Heart right ventricle (tissue), 16 donors: Measurements from ENCODE around the gene GLOD4. TPM values are rescaled to one million over a fixed set of nuclear protein-coding genes. Genes with fewer than 3 reads are reported as not detected.
A peak's percentile ranks its signal among the peaks of the same experiment; 100 is the strongest.

Source experiments
- ATAC-seq, 8 donors: fragments of 200-7000 bp; cut with Tn5 transposase; one replicate each; pipeline ENCODE4 v1.9.1; 2020; ENCODE audit warnings: mild to moderate bottlenecking in 8 of 8, moderate library complexity in 8 of 8, moderate number of reproducible peaks in 1 of 8
- DNase-seq, 2 donors: peaks; one replicate each; pipeline ENCODE4 v3.0.0-alpha.2; 2020
- H3K27ac ChIP-seq, 10 donors: fragments of 200-600 bp; sonication (generic) in 2 of 10; one replicate each; pipeline versions ENCODE4 v1.5.0 to v1.8.0; 2020 to 2022; ENCODE audit warnings: mild to moderate bottlenecking in 3 of 10
- H3K27me3 ChIP-seq, 7 donors: fragments of 200-600 bp; one replicate each; pipeline ENCODE4 v1.8.0; 2021 to 2022; ENCODE audit warnings: mild to moderate bottlenecking in 2 of 7
- H3K36me3 ChIP-seq, 9 donors: fragments of 200-600 bp; sonication (generic) in 1 of 9; one replicate each; pipeline versions ENCODE4 v1.5.0 to v1.8.0; 2020 to 2022; ENCODE audit warnings: mild to moderate bottlenecking in 2 of 9
- H3K4me1 ChIP-seq, 9 donors: fragments of 200-600 bp; sonication (generic) in 1 of 9; one replicate each; pipeline versions ENCODE4 v1.5.0 to v1.8.0; 2020 to 2022; ENCODE audit warnings: mild to moderate bottlenecking in 4 of 9
- H3K4me3 ChIP-seq, 10 donors: fragments of 200-600 bp; sonication (generic) in 2 of 10; one replicate each; pipeline versions ENCODE4 v1.5.0 to v1.8.0; 2020 to 2022; ENCODE audit warnings: mild to moderate bottlenecking in 7 of 10, moderate library complexity in 2 of 10
- H3K9me3 ChIP-seq, 11 donors: fragments of 200-600 bp in 10 of 11; sonication (generic) in 2 of 11; one replicate each; pipeline versions ENCODE4 v1.5.0 to v1.8.0; 2013 to 2022; ENCODE audit warnings: mild to moderate bottlenecking in 2 of 11, control low read depth in 1 of 11, moderate library complexity in 1 of 11
- WGBS, 2 donors: extraction: QIAGEN DNeasy Blood & Tissue Kit; methylation state at CpG; one replicate each; pipeline ENCODE4 v1.1.7; 2013; ENCODE audit warnings: inconsistent platforms in 1 of 2; 5-methylcytosine and 5-hydroxymethylcytosine counted together
- intact Hi-C, 10 donors: fragments of 100-400 bp; cut with DNase I; formaldehyde crosslinking; loops; one replicate each; pipeline versions ENCODE4 v1.11.1 to v1.14.2; 2022
- polyA plus RNA-seq, 2 donors: library from polyadenylated mRNA; stranded (reverse); fragments of 200-250 nt; gene quantifications; one replicate each; pipeline ENCODE4 v1.2.3, GENCODE V29; 2013
- total RNA-seq, 10 donors: library from RNA; stranded (reverse); fragmentation: NEBNext Ultra II Directional in 3 of 10; extraction: Animal tissue kit (Norgen Biotek cat#: 25700) in 3 of 10; gene quantifications; one replicate each; pipeline versions ENCODE4 v1.2.1 to v1.2.4, GENCODE V29; 2021 to 2023
- TF ChIP-seq, protein P1 (sequence below), 9 donors: fragments of 200-600 bp; sonication (generic) in 2 of 9; IDR thresholded peaks; one replicate each; pipeline versions ENCODE4 v1.5.0 to v1.8.0; 2021 to 2022; ENCODE audit warnings: antibody characterized with exemption in 9 of 9, mild to moderate bottlenecking in 5 of 9, moderate library complexity in 1 of 9
- donor health status: Arrhythmogenic right ventricular cardiomyopathy.
- donor health status: ischemic (EF 13 %, LVEDD 7.1; RV severe dilation, severe dysfunction).
- donor health status: healthy with polysubstance abuse.
- donor health status: DM: no; HTN: yes; CAD: no.
- donor health status: DM: no; HTN: no; CAD: no.
- donor health status: ischemic (EF 25% LVEDD 6.9; RV normal size, moderate dysfunction).
- donor health status: ischemic (EF 25% LVEDD 5.7; RV mildly dilated, moderate dysfunction).
- donor health status: healthy.
- donor health status: DM: yes; HTN: yes; CAD: no.
- donor health status: Ischemic cardiomyopathy.
- donor health status: ischemic (EF 35%, LVEDD 5.7; RV mildly dilated, moderate dysfunction).
- donor health status: nonischemic (EF 11% LVEDD 7.7; RV severe dilation, severe dysfunction).
- donor health status: DM: yes; HTN: yes; CAD: no.
- donor health status: PGD.
- donor health status: ischemic (EF 29% LVEDD 5.4; RV normal size, mild dysfunction).
- donor health status: nonischemic (EF 23%, LVEDD 6.1; RV moderate dilation, normal function).

The GLOD4 gene
- total and polyA plus RNA-seq, 12 donors: 16.5 to 47.5 (median 27.6) TPM

DNA sequence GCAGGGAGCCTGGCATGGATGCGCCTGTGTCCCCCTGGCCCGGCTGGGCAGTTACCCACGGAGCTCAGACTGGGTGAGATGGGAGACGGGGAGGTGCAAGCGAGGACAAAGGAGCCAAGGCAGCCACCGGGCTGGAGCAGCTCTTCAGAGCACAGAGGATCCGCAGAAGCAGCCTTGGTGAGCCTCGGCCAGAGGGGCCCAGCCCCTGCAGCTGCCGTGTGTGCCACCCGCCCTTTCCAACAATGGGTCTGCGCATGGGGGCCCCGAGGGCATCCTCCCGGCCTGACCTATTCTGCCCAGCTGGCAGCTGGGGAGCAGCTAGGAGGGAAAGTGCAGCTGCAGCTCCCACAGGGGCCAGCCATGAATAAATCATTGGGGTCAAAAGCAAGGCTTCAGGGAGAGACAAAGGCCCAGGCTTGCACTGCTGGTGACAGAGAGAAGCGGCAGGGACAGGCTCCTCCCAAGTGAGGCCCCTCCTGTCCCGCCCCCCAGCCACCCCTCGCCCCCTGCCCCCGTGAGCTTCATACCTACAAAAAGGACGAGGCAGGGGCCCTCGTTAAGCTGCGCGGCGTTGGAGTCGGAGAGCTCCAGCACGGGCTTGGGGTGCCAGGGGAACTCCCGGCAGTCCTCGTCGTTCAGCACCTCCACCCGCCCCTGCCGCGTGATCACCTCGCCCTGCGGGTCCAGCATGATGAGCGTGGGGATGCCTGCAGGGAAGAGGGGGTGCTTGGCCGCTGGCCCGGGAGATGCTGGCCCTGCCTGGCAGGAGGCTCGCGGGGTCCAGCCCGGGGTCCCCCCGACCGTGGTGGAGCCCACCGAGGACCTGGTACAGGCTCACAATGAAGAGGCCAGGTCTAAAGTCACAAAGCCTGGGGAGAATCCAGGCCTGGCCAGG is 22.7 kb upstream of the GLOD4 start:
- Histone ChIP-seq H3K36me3 (peaks cover 0 to 44% (median 0%) of the 10 kb centered on the region in 9 donors), H3K4me1 (no peaks in the 10 kb centered on the region), H3K27me3 (no peaks in the 10 kb centered on the region), H3K27ac (no peak overlapping the region), H3K4me3 (no peak overlapping the region), H3K9me3 (no peaks in the 10 kb centered on the region)
- intact Hi-C loops: loop anchor here in 1 of 10 donors (10.0 kb wide), 1 partner anchor 70 kb away; no protein-coding TSS in a partner anchor
- WGBS, 2 donors: 92 to 94% methylated on average over 41 of the region's 41 CpGs
- TF ChIP-seq, protein P1, sequence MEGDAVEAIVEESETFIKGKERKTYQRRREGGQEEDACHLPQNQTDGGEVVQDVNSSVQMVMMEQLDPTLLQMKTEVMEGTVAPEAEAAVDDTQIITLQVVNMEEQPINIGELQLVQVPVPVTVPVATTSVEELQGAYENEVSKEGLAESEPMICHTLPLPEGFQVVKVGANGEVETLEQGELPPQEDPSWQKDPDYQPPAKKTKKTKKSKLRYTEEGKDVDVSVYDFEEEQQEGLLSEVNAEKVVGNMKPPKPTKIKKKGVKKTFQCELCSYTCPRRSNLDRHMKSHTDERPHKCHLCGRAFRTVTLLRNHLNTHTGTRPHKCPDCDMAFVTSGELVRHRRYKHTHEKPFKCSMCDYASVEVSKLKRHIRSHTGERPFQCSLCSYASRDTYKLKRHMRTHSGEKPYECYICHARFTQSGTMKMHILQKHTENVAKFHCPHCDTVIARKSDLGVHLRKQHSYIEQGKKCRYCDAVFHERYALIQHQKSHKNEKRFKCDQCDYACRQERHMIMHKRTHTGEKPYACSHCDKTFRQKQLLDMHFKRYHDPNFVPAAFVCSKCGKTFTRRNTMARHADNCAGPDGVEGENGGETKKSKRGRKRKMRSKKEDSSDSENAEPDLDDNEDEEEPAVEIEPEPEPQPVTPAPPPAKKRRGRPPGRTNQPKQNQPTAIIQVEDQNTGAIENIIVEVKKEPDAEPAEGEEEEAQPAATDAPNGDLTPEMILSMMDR (IDR thresholded peaks at IDR 0.05): no peak
- no peak for ATAC-seq
- no peak for DNase-seq

DNA sequence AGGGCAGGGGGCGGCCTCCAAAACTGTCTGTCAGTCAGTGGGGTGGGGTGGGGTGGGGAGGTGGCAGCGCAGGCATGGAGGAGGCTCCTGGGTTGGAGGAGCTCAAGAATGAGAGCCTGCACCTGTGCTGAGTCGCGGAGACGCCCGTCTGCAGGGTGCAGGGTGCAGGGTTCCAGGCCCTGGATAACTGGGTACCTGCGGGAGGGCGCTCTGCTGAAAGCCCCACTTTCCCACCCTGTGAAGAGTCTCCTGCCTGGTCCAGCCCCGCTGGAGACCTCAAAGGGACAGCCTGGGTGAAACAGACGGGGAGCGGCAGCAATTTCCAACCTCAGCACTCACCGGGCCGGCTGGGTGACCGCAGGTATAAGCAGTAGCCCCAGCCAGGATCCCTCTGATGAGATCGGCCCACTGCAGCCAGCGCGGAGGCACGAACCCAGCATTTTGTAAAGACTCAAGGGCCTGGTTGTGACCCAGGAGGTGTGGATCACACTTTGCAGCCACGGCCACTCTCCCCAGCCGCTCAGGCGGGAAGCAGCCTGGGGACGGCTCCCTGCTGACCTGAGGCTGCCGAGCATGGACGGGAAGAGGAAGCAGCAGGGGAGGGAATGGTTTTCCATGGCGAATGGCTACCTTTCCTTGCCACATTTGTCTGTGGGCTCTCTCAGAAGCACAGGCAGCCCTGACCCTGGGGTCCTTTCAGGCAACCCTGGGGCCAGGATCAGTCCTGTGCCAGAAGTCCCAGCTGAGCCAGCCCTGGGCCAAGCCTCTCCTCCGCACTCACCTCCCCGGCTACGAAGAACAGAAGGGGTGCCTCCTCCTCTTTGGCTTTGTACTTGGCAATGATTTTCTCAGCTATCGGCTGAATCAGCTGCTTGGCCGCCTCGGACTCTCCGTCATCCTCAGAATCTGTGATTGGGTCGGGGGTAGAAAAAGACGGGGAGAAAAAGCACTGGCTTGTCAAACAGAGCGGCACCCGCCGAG is 21.1 kb upstream of the GLOD4 start:
- TF ChIP-seq, protein P1 (IDR thresholded peaks at IDR 0.05): no peak
- WGBS, 2 donors: 93 to 94% methylated on average over 35 to 37 of the region's 37 CpGs
- Histone ChIP-seq H3K9me3 (no peaks in the 10 kb centered on the region), H3K36me3 (peaks cover 0 to 48% (median 0%) of the 10 kb centered on the region in 9 donors), H3K27me3 (no peaks in the 10 kb centered on the region), H3K4me1 (no peaks in the 10 kb centered on the region), H3K4me3 (no peak overlapping the region), H3K27ac (no peak overlapping the region)
- ATAC-seq: no peak
- no peak for DNase-seq
- intact Hi-C loops: loop anchor here in 1 of 10 donors (10.0 kb wide), 1 partner anchor 72 kb away; no protein-coding TSS in a partner anchor

DNA sequence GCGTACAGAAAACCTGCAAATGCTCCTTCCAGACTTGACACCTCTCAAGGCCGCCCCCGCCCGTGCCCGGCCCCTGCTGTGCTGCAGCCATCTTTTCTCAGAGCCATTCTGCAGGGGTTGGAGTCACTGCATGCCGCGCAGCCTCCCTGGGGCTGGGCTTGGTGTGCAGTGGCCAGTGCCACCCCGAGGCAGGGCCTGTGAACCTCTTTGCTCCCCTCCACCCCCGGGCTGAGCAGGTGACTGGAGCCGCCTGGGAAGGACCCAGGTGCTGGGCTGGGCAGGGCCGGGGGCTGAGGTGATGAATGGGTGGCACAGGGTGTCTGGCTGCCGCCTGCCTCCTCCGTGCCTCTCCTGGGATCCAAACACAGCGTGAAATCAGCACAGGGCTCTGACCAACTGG is 20.4 kb upstream of the GLOD4 start:
- Histone ChIP-seq H3K36me3 (peaks cover 0 to 45% (median 0%) of the 10 kb centered on the region in 9 donors), H3K27ac (no peak overlapping the region), H3K9me3 (no peaks in the 10 kb centered on the region), H3K4me1 (peaks cover 0 to 2% (median 0%) of the 10 kb centered on the region in 9 donors), H3K4me3 (no peak overlapping the region), H3K27me3 (no peaks in the 10 kb centered on the region)
- intact Hi-C loops: loop anchor here in 1 of 10 donors (10.0 kb wide), 1 partner anchor 72 kb away; no protein-coding TSS in a partner anchor
- TF ChIP-seq, protein P1 (IDR thresholded peaks at IDR 0.05): no peak
- 95 to 97% methylated on average over 14 of the region's 14 CpGs for WGBS, 2 donors
- ATAC-seq (no peak), DNase-seq (no peak)

DNA sequence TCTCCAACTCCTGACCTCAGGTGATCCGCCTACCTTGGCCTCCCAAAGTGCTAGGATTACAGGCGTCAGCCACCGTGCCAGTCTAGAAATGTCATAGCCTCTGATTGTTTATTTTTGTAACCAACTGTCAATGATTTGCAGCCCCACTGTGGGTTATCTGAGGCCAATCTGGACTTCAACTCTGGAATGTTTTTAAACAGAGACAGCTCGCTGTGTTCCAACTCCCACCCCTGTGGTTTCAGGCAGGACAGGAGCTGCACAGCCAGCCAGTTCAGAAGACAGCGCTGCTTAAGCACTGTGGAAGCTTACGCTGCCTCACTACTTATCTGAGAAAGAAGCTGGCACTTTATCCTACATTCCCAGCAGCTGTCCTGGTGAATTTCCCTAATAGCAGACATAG is 19.6 kb upstream of the GLOD4 start:
- peak in 1 of 8 donors; percentile 55 for ATAC-seq
- DNase-seq: no peak
- Histone ChIP-seq H3K9me3 (no peaks in the 10 kb centered on the region), H3K4me3 (no peak overlapping the region), H3K27ac (no peak overlapping the region), H3K27me3 (no peaks in the 10 kb centered on the region), H3K4me1 (peaks cover 0 to 9% (median 0%) of the 10 kb centered on the region in 9 donors), H3K36me3 (peaks cover 0 to 42% (median 0%) of the 10 kb centered on the region in 9 donors)
- TF ChIP-seq, protein P1 (IDR thresholded peaks at IDR 0.05): no peak
- intact Hi-C loops: loop anchor here in 1 of 10 donors (10.0 kb wide), 1 partner anchor 73 kb away; no protein-coding TSS in a partner anchor
- 85 to 88% methylated on average over 6 of the region's 6 CpGs for WGBS, 2 donors
